HG02884 (cell line): ENCODE measurements around the gene DOHH.
"Not testable (repeated sequence)": the region's sequence is repeated elsewhere in the genome, so short reads cannot be mapped to it uniquely, and the experiment has no call there.

Source experiments
- ATAC-seq: cut with Tn5 transposase; IDR thresholded peaks from one replicate; pipeline ENCODE4 v1.9.1; 2021; ENCODE audit warnings: mild to moderate bottlenecking, moderate library complexity; ENCODE audit not compliant: unreplicated experiment

Gene DOHH

DNA sequence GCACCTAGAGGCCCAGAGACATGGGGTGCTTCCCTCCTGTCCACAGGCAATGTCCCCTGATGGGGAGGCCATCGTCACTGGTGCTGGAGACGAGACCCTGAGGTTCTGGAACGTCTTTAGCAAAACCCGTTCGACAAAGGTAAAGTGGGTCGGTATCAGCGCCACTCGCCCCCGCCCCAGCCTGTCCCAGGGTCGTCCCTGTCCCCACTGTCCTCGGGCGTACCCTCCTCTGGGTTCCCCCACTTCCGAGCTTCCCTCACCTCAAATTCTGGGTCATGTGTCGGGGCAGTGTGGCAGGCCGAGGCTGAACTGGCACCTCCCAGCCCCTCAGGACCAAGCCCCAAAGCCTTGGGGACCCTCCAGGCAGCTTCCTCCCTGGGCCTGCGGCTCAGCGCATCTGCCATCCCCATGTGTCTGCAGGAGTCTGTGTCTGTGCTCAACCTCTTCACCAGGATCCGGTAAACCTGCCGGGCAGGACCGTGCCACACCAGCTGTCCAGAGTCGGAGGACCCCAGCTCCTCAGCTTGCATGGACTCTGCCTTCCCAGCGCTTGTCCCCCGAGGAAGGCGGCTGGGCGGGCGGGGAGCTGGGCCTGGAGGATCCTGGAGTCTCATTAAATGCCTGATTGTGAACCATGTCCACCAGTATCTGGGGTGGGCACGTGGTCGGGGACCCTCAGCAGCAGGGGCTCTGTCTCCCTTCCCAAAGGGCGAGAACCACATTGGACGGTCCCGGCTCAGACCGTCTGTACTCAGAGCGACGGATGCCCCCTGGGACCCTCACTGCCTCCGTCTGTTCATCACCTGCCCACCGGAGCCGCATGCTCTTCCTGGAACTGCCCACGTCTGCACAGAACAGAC, 34.1 kb upstream of the DOHH start:
- no peak for ATAC-seq

DNA sequence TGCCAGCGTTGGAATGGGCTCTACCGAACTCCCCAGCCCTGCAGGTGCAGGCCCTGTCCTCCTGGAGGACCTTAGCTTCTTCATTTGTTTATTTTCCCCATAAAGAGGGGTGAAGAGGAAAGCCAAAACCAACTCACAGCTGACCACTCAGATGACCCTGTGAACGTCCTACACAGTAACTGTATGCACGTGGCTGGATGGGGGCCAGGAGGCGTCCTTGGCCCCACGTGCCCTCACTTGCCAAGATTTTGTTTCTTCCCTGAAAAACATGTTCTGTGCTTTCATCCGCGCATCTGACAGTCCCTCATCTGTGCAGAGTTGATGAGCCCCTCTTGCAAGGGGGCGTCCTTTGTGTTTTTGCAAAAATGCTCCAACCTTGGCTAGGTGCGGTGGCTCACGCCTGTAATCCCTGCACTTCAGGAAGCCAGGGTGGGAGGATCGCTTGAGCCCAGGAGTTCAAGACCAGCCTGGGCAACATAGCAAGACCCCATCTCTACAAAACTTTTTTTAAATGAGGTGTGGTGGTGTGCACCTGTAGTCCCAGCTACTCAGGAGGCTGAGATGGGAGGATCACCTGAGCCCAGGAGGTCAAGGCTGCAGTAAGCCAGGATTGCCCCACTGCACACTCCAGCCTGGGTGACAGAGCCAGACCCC, 33.2 kb upstream of the DOHH start:
- no peak for ATAC-seq

DNA sequence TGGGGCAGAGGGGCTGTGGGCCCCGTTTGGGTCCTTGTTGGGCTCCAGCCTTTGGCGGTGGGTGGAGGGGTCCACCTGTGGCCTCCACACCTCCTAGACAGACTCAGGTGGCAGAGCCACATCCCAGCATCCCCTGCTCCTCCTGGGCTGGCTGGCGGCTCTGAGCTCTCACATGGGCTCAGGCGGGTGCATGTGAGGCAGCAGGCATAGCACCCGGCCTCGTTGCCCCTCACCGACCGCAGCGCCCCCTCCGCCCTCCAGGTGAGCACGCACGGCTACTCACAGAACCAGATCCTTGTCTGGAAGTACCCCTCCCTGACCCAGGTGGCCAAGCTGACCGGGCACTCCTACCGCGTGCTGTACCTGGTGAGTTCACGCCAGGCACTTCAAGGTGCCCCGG, 32.6 kb upstream of the DOHH start:
- no peak for ATAC-seq

DNA sequence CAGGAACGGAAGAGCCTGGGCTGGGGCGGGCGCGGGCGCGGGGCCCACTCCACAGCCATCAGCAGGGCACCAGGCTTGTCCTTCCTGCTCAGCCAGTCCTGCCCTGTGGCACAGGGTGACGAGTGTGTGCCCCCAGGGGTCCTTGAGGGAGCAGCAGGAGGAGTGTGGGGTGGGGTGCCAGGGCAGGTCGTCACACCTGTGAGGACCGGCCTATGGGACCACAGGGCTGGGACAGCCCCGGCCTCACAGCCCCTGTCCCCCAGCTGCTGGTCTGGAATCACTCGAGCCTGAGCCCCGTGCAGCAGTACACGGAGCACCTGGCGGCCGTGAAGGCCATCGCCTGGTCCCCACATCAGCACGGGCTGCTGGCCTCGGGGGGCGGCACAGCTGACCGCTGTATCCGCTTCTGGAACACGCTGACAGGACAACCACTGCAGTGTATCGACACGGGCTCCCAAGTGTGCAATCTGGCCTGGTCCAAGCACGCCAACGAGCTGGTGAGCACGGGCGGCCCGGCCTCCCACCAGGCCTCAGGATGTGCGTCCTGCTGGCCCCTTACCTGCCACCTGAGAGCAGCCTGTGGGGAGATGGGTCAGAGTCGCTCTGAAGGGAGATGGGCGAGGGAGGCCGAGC, 31.8 kb upstream of the DOHH start:
- no peak for ATAC-seq

DNA sequence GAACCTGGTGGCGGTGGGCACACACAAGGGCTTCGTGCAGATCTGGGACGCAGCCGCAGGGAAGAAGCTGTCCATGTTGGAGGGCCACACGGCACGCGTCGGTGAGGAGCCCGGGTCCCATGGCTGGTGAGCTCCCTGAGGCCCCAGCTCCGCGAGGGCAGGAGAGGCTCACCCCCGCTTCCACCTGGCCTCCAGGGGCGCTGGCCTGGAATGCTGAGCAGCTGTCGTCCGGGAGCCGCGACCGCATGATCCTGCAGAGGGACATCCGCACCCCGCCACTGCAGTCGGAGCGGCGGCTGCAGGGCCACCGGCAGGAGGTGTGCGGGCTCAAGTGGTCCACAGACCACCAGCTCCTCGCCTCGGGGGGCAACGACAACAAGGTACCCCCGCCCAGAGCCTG, 31.2 kb upstream of the DOHH start:
- ATAC-seq, result no peak

DNA sequence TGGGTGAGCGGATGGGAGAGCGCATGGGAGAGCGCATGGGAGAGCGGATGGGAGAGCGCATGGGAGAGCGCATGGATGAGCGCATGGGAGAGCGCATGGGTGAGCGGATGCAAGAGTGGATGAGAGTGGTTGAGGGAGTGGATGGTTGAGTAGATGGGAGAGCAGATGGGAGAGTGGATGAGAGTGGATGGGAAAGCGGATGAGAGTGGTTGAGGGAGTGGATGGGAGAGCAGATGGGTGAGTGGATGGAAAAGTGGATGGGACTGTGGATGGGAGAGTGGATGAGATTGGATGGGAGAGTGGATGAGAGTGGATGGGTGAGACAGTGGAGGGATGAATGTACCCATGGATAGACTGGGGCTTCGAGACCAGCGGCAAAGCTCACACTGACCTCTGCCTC, 29.9 kb upstream of the DOHH start:
- ATAC-seq, result no peak

DNA sequence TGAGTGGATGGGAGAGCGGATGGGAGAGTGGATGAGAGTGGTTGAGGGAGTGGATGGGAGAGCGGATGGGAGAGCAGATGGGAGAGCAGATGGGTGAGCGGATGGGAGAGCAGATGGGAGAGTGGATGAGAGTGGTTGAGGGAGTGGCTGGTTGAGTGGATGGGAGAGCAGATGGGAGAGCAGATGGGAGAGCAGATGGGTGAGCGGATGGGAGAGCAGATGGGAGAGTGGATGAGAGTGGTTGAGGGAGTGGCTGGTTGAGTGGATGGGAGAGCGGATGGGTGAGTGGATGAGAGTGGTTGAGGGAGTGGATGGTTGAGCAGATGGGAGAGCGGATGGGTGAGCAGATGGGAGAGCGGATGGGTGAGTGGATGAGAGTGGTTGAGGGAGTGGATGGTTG, 28.8 kb upstream of the DOHH start:
- ATAC-seq, result not testable (repeated sequence)

DNA sequence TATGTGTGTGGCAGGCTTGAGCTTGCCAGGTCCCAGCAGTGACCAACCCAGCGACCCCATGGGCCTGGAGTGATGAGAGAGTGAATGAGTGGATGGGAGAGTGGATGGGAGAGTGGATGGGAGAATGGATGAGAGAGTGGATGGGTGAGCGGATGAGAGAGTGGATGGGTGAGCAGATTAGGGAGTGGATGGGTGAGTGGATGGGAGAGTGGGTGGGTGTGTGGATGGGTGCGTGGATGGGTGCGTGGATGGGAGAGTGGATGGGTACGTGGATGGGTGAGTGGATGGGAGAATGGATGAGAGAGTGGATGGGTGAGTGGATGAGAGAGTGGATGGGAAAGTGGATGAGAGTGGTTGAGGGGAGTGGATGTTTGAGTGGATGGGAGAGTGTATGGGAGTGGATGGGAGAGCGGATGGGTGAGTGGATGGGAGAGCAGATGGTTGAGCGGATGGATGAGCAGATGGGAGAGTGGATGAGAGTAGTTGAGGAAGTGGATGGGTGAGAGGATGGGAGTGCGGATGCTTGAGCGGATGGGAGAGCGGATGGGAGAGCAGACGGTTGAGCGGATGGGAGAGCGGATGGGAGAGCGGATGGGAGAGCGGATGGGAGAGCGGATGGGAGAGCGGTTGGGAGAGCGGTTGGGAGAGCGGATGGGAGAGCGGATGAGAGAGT, 28.2 kb upstream of the DOHH start:
- ATAC-seq, result no peak

DNA sequence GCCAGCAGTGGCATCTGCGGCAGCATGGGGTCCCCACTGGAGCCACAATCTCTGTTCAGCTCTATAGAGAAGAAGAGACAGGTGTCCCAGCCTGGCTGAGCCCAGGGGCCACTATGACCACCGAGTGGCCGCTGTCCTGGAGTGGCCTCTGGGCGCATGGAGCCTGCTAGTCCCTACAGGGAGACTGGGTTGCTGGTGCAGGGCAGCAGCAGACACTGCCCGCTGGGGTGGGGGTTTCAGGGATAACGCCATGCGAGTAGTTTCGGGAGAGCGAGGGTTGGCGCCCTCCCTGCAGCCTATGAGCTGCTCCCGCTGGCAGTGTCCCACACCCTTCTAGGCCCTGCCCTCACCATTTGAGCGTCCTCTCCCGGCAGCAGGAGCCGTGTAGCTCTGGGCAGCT, 27.6 kb upstream of the DOHH start:
- no peak for ATAC-seq

DNA sequence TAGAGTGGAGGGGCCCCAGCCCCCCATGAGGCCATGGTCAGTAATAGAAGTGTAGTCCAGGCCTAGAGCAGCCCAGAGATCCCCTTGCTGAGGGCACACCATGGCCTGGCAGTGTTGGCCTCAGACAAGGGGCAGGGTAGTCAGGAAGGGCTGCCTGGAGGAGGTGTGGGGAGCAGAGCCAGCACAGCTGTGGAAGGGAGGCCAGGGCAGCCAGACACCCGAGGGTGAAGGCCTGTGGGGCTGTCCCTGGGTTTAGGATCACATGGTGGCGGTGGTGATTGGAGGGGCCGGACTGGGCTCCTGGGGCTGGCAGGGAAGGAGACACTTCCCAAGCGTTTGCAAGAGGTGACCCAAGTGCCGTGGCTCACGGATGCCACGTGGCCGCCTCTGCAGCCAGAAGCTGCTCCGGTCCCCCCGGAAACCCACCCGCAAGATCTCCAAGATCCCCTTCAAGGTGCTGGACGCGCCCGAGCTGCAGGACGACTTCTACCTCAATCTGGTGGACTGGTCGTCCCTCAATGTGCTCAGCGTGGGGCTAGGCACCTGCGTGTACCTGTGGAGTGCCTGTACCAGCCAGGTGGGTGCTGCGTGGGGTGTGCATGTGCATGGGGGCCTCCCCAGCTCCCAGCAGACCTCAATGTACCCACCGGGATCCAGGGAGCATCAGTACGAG, 26.9 kb upstream of the DOHH start:
- ATAC-seq, result no peak

DNA sequence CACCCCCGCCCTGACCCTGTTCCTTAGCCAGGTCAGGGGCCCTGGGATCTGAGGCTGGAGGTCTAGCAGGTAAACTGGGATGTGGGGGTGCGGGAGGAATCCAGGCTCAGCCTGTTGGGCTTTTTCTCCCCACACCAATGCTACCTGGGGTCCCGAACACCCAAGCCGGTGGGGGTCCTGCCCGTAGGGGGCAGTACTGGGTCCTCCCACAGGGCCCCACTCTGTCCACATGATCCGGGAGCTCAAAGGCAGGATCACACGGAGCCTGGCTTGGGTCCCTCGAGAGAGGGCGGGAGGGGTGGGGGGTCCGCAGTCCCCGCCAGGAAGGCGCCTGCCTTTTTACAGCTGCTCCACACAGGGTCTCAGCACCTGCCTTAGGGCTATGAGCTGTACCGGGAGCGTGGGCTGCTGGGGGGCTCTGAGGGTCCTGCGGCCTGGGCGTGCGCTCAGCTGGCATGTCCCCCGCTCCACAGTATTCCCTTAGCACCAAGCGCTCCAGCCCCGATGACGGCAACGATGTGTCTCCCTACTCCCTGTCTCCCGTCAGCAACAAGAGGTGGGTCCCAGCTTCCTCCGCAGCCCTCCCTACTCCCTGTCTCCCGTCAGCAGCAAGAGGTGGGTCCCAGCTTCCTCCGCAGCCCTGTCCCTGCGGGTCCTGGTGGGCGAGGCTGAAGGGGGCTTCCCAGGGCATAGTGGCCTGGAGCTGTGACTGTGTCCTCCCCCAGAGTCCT, 26.2 kb upstream of the DOHH start:
- ATAC-seq, result no peak

DNA sequence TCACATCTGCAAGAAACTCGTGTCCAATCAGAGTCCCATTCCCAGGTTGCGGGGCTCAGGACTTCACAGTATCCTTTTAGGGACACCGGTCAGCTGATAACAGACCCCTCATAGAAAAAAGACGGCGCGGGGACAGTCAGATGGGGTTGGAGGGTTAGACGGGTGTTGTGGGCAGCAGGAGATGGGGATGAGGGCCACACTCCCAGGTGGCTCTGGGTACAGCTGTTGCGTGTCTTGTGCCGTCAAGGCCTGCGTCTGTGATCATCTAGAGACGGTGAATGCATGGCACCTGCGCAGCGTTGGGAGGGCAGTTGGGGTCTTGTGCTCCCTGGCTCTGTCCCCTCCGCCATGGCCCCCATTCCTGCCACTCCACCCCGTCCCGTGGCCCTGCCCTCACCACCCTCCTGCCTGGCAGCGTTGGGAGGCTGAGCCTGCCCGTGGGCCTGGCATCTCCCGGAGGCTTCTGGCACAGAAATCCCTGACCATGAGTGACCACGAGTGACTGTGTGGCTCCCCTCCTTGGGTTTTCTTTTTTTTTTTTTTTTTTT, 24.5 kb upstream of the DOHH start:
- no peak for ATAC-seq

DNA sequence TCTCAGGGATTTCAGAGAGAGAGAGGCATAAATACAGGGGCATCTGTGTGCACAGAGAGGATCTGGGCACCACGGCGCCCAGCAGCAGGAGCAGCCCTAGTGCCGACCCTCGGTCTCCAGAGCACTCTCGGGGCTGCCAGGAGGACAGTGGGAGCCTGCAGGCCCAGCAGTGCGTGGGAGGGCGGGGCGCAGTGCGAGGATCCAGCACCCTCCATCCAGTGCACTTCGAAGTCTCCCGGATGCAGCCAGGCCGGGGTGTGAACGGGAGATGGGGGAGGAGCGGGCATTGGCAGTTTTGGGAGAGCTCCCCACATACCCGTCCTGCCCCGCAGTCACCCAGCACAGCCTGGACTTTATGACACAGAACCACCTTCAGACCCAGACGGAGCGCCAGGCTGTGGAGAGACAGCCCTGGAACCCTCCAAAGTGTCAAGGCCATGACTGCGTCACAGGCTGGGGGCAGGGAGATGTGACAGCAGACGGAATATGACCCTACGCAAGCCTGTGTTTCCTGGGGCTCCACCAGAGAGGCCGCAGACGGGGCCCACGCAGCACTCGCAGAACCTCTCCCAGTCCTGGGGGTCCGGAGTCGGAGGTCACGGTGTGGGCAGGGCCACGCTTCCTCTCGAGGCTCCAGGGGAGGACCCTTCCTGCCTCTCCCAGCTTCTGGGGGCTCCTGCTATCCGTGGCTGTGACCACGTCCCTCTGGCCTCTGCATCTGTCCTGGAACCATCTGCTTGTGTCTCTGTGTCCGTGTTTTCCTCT, 23.8 kb upstream of the DOHH start:
- no peak for ATAC-seq

DNA sequence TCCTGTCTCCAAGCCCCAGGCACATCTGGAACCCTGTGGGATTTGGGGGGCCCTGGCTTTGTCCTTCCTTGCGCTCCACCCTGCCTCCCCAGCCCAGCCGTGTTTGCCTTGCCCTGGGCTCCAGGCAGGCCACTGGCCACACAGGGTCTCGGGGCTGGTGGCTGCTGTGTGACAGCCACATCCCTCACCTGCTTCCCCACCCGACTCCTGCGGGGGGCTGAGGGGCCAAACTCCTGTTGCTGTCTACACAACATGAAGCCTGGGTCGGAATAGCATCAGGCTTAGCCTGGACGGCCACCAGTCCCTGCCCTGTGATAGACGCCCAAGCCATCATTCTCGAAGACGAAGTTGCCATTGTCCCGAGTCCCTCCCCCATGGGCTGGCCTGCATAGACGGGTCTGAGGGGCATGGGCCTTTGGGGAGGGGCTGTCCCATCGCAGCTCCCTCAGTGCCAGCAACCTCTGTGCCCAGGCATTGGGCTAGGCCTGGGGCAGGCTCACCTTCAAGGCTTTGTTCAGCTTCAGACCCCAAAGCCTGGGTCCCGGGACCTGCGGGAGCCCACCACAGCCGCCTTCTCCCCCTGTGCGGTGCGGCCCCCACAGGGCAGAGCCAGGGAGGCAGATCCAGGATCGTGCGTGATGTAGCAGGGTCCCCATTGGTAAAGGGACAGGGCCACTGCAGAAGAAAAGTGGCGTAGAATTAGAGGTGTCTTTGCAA, 23.0 kb upstream of the DOHH start:
- no peak for ATAC-seq

DNA sequence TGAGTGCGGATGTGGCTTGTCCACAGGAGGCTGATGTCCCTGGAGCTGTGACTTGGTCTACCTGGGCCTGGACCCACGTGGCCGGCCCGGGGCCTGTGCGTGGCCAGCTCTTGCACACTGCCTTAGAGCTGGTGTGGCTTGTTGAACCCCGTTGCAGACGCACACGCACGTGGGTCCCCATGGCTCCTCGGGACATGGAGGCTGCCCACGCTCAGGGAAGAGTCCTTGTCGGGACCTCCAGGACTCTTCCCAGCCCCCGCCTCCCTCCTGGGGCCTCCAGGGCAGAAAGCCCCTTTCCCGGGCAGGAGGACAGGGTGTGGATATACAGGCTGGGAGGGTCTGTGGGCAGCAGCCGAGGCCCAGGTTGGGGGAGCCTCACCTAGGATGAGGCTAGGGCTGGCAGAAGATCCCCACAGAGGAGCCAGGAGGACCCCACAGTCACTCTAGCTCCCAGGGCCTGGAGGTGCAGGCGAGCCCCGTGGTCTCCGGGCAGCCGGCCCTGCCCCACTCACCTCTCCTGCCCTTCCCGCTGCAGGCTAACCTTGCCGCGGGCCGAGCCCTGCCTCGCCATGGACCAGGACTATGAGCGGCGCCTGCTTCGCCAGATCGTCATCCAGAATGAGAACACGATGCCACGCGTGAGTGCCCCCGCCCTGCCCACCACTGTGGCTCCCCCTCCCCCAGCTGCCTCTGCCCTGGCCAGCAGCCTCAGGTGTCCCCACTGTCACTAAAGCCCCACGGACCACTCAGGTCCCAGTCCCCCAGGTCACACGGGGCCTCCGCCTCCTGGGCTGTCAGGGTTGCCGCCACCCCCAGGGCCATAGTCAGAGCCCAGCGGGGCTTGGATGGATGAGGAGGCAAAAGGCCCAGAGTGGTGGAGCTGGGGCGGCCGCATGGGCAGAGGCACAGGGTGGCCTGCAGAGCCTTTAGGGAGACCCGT, 22.2 kb upstream of the DOHH start:
- ATAC-seq, result no peak

DNA sequence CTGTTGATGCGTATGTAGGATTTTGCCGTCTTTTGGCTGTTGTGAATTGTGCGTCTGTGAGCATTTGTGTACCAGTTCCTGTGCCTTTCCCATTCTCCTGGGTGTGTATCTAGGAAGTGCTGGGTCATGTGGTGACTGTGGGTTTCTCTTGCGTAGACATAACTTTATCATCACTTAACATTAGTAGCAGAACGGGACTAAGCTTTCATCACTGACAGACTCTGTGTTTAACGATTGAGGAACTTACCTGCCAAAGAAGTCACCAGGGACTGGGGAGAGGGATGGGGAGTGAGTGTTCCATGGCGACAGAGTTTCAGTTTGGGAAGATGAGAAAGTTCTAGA, 20.6 kb upstream of the DOHH start:
- no peak for ATAC-seq

DNA sequence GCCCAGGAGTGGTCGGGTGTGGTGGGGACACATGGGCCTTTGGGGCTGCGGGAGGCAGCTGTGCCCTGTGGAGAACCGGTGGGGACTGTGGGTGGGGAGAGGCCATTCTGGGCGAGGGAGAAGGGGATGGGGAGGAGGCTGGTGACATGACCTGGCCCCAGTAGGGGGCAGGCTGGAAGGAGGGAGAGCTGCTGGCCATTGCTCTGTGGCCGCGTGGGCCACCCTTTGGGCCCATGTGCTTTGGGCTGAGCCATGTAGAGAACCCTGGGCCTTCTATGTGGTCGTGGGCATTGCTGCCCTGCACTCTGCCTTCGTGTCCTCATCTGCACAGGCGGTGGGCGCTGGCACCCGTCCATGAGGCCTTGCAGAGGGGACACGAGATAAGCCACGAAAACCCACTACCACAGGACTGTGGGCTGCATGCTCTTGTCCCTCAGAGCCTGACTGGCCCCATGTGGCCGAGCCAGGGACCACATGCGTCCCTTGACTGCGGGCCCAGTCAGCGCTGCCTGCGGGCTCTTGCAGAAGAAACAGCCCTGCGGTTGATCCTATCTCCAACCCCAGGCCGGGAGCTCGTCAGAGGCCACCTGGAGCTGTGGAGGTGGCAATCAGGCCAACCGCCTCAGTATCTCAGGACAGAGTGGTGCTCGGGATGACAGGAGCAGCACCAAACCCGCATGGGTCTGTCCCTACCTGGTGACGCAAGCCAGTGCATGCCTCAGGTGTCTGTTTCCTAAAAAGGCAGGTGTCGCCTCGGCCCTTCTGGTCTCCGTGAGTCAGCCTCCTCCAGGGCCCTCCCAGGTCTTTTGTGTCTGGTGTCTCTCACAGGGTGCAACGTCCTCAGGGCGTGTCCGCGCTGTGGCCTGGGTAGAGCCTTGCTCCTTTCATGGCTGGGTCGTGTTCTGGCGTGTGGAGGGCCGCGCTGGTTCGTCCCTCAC, 20.0 kb upstream of the DOHH start:
- ATAC-seq, result no peak
